Omental fat pad (tissue), 4 donors: ENCODE data around the gene CUL4B. TPM values are rescaled to one million over a fixed set of nuclear protein-coding genes. Genes with fewer than 3 reads are reported as not detected.
"Not testable (repeated sequence)": the region's sequence is repeated elsewhere in the genome, so short reads cannot be mapped to it uniquely, and the experiment has no call there.

Experiments used
- ATAC-seq: fragments of 150-250 bp; one replicate; pipeline ENCODE4 v1.9.1; 2016; ENCODE audit warnings: mild to moderate bottlenecking, moderate library complexity; ENCODE audit not compliant: low FRiP score
- DNase-seq: peaks from one replicate; pipeline ENCODE4 v3.0.0-alpha.2; 2019; ENCODE audit warnings: low spot score
- small RNA-seq: library from RNA; depleted of rRNA; stranded (forward); fragments of <200 nt; gene quantifications from one replicate; pipeline ENCODE3, GENCODE V24; 2016
- total RNA-seq, 4 donors: library from RNA; depleted of rRNA; stranded (reverse); fragments of >200 nt; gene quantifications; one replicate each; pipeline ENCODE4 v1.1.0, GENCODE V29; 2016
- TF ChIP-seq, protein P1 (sequence below), 3 donors: fragments of 450-650 bp; IDR thresholded peaks; one replicate each; pipeline ENCODE4 v1.5.1; 2016 to 2017; ENCODE audit warnings: antibody characterized with exemption in 3 of 3, mild to moderate bottlenecking in 3 of 3, moderate library complexity in 2 of 3

Gene CUL4B
- total RNA-seq, 4 donors from 2014 or later = 27.3 to 55.5 (median 30.3) TPM

DNA sequence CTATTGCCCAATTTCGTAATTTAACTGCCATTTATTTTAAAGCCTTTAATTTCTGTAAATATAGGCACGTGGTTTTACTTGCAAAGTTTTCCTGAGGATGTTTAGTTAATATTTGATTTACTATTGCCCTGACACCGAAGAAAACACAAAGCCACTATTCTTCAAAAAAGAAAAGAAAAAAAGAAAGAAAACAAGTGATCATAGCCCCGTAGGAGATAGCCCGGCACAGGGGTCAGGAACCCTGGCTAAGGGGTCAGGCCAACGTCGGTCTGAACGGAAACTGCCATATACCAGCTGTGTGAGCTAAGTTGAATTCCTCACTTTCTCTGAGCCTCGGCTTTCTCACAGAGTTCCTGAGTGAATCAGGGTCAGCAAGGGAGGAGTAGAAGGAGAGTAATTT, 74.0 kb downstream of the CUL4B start:
- DNase-seq = no peak

DNA sequence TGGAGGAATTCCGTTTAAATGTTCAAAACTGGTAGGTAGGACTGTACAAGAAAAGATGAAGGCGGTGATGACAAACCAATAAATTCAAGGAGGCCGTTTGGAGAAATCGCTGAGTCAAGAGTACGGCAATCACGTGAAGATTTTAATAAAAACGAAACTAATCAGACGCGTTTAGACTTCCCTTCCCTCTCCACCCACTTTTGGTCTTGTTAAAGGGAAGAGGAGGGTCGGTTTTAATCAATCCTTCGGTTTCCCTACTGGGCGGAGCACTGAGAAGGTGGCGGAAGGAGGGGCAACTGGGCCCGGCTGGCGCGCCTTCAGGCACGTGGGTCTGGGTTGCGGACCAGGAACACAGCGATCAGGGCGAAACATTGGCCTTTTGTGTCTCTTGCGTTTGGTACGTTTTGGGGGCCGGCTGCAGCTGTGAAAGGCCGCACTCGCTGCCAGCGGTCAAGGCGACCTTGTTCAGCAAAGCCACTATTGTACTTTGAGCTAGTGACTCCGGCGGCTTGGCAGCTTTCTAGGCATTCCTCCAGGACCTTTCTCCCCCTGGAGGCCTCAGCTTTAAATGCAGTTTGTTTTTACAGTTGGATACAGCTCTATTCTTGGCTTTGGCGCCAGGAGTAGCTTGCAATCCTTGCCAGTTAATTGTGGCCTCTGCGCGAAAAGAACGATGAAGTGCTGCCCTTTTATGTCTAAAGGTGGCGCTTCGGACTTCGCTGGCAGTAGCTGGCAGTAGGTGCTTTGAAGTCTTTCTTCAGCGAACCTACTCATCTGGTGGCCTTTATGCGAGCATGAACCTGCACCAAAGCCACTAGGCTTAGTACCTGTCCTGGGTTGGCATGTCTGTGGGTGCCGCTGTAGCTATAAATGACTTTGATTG, 74.9 kb downstream of the CUL4B start:
- DNase-seq (no peak), ATAC-seq (peak; percentile 91)
- TF ChIP-seq, protein P1, sequence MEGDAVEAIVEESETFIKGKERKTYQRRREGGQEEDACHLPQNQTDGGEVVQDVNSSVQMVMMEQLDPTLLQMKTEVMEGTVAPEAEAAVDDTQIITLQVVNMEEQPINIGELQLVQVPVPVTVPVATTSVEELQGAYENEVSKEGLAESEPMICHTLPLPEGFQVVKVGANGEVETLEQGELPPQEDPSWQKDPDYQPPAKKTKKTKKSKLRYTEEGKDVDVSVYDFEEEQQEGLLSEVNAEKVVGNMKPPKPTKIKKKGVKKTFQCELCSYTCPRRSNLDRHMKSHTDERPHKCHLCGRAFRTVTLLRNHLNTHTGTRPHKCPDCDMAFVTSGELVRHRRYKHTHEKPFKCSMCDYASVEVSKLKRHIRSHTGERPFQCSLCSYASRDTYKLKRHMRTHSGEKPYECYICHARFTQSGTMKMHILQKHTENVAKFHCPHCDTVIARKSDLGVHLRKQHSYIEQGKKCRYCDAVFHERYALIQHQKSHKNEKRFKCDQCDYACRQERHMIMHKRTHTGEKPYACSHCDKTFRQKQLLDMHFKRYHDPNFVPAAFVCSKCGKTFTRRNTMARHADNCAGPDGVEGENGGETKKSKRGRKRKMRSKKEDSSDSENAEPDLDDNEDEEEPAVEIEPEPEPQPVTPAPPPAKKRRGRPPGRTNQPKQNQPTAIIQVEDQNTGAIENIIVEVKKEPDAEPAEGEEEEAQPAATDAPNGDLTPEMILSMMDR (IDR thresholded peaks at IDR 0.05) = no peak

More for the DNA sequence above, 74.0 kb downstream of the CUL4B start:
- TF ChIP-seq, protein P1 (IDR thresholded peaks at IDR 0.05) = no peak
- ATAC-seq = no peak

DNA sequence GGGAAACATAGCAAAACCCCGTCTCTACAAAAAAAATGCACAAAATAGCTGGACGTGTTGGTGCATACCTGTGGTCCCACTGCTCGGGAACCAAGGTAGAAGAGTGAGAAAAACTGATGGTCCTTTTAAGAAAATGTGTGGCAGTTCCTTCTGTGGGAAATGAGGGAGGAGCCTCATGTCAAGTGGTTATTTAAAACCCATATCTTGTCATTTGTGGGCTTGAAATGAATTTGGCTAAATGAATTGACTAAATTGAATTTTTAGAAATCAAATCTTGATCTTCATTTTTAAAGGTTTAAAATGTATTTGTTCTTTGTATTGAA, 75.5 kb downstream of the CUL4B start:
- DNase-seq (no peak), ATAC-seq (no peak)
- TF ChIP-seq, protein P1 (IDR thresholded peaks at IDR 0.05) = no peak

DNA sequence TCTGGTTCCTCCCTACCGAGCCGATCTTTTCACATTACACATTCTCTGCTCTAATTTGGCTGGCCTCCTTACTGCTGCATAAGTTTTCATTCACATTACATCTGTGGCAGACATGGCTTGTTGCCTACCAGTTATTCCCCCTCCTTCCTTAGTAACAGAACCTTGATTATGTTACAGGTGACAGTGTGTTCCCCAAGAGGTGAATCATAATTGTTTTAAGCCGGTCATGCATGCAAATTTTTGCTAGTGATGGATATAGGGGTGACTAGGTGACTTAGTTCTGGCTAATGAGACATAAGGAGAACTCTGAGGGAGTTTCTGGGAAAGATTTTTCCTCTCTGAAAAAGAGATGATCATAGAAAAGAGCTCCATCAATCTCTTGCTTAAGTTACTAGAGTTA, 83.3 kb downstream of the CUL4B start:
- TF ChIP-seq, protein P1 (IDR thresholded peaks at IDR 0.05) = no peak
- ATAC-seq (no peak), DNase-seq (no peak)

DNA sequence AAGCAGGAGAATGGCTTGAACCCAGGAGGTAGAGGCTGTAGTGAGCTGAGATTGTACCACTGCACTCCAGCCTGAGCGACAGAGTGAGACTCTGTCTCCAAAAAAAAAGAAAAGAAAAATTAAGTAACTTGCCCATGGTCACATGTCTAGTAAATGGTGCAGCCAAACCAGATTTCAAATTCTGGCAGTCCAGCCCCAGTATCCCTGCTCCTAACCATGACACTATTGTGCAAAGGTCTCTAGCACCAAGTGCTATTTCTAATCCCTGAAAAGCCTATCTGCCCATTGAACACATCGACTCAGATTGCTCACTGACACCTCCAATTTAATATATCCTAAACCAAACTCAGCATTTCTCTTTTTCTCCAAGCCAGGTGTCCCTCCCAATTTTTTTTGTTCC, 84.0 kb downstream of the CUL4B start:
- DNase-seq (no peak), ATAC-seq (no peak)
- TF ChIP-seq, protein P1 (IDR thresholded peaks at IDR 0.05) = no peak

DNA sequence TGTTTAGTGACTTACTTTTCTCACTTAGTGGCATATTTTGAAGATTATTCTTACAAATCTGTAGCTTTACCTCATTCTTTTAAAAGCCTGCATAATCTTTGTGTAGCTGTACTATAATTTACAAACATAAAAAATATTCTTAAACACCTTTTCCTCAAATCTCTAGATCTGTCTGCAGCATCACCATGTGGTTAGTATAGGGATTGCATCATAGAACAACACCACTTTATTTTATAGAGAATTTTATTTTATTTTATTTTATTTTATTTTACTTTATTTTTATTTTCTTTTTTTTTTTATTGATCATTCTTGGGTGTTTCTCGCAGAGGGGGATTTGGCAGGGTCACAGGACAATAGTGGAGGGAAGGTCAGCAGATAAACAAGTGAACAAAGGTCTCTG, 85.3 kb downstream of the CUL4B start:
- ATAC-seq = not testable (repeated sequence)

More for the DNA sequence above, 85.3 kb downstream of the CUL4B start:
- not testable (repeated sequence) for DNase-seq

Small RNA genes lying within 50 kb of the gene (small RNA-seq; reads per million reads assigned to genes)
- not detected for gene RNU7-37P

Other genes with a start within 250 kb of the CUL4B start
- 10 to 100 TPM in 1 of 4 donors, 1 to 10 TPM in 3; 1.1 to 12.0 (median 4.8) TPM for gene TMEM255A, start 249.5 kb downstream of the CUL4B start, total RNA-seq
- gene ATP1B4, start 198.9 kb downstream of the CUL4B start, total RNA-seq = not detected
- gene LAMP2, start 91.7 kb downstream of the CUL4B start, total RNA-seq = 100 to 1,000 TPM; 111 to 123 (median 117) TPM
- 10 to 100 TPM; 17.9 to 26.8 (median 21.3) TPM for gene MCTS1, start 43.1 kb upstream of the CUL4B start, total RNA-seq
- 10 to 100 TPM; 20.8 to 37.1 (median 27.3) TPM for gene C1GALT1C1, start 69.1 kb upstream of the CUL4B start, total RNA-seq